HUES6 (cell line): ENCODE data around the gene PPM1H.

Experiments
- H3K27ac ChIP-seq: 2 replicates; pipeline ENCODE4 v1.7.0; 2013; ENCODE audit warnings: low read depth, mild to moderate bottlenecking, low read length, inconsistent platforms
- H3K27me3 ChIP-seq: 2 replicates; pipeline ENCODE4 v1.6.1; 2013; ENCODE audit warnings: low read length; ENCODE audit not compliant: control insufficient read depth, insufficient read depth
- H3K36me3 ChIP-seq: 2 replicates; pipeline ENCODE4 v1.6.1; 2013; ENCODE audit warnings: low read length; ENCODE audit not compliant: control insufficient read depth, insufficient read depth
- H3K4me1 ChIP-seq: 2 replicates; pipeline ENCODE4 v1.6.1; 2013; ENCODE audit warnings: low read length; ENCODE audit not compliant: control insufficient read depth, insufficient read depth
- H3K4me3 ChIP-seq: 2 replicates; pipeline ENCODE4 v1.5.1; 2013; ENCODE audit warnings: low read depth, low read length
- H3K9ac ChIP-seq: one replicate; pipeline ENCODE4 v1.6.1; 2013; ENCODE audit warnings: mild to moderate bottlenecking, low read length
- H3K9me3 ChIP-seq: 2 replicates; pipeline ENCODE4 v1.6.1; 2013; ENCODE audit warnings: low read depth, low read length; ENCODE audit not compliant: control insufficient read depth, insufficient read depth

The PPM1H gene

GRCh38 chr12:62695696-62696095 lies 239.3 kb downstream of the PPM1H start:
- no peak overlapping the region for H3K4me3 ChIP-seq
- H3K36me3 ChIP-seq, result peaks cover 28% of the 10 kb centered on the region
- H3K9me3 ChIP-seq, result no peaks in the 10 kb centered on the region
- no peaks in the 10 kb centered on the region for H3K27me3 ChIP-seq
- H3K27ac ChIP-seq, result no peak overlapping the region
- peaks cover 24% of the 10 kb centered on the region; the same call in 1 of the 2 replicates for H3K4me1 ChIP-seq
- H3K9ac ChIP-seq, result no peak overlapping the region

- H3K36me3 ChIP-seq, result peaks cover 34% of the 10 kb centered on the region
- H3K9ac ChIP-seq, result no peak overlapping the region
- no peak overlapping the region for H3K27ac ChIP-seq
- no peaks in the 10 kb centered on the region for H3K27me3 ChIP-seq
- no peak overlapping the region for H3K4me3 ChIP-seq
- H3K9me3 ChIP-seq, result no peaks in the 10 kb centered on the region
- H3K4me1 ChIP-seq, result peaks cover 24% of the 10 kb centered on the region; the same call in 1 of the 2 replicates
Measured at GRCh38 chr12:62694632-62695031, 240.3 kb downstream of the PPM1H start.

GRCh38 chr12:62694116-62694515 lies 240.8 kb downstream of the PPM1H start:
- Histone ChIP-seq H3K4me3 (no peak overlapping the region), H3K27ac (no peak overlapping the region), H3K36me3 (peaks cover 39% of the 10 kb centered on the region), H3K4me1 (peaks cover 24% of the 10 kb centered on the region; the same call in 1 of the 2 replicates), H3K9me3 (no peaks in the 10 kb centered on the region), H3K27me3 (no peaks in the 10 kb centered on the region), H3K9ac (no peak overlapping the region)

- H3K4me1 ChIP-seq, result peaks cover 24% of the 10 kb centered on the region; the same call in 1 of the 2 replicates
- H3K4me3 ChIP-seq, result no peak overlapping the region
- H3K9me3 ChIP-seq, result no peaks in the 10 kb centered on the region
- no peaks in the 10 kb centered on the region for H3K27me3 ChIP-seq
- H3K9ac ChIP-seq, result no peak overlapping the region
- peaks cover 45% of the 10 kb centered on the region for H3K36me3 ChIP-seq
- H3K27ac ChIP-seq, result no peak overlapping the region
Measured at GRCh38 chr12:62693376-62694050, 241.4 kb downstream of the PPM1H start.

GRCh38 chr12:62692884-62693283 lies 242.1 kb downstream of the PPM1H start:
- Histone ChIP-seq H3K27ac (no peak overlapping the region), H3K36me3 (peaks cover 50% of the 10 kb centered on the region), H3K4me1 (peaks cover 24% of the 10 kb centered on the region; the same call in 1 of the 2 replicates), H3K9ac (no peak overlapping the region), H3K9me3 (no peaks in the 10 kb centered on the region), H3K4me3 (no peak overlapping the region), H3K27me3 (no peaks in the 10 kb centered on the region)

GRCh38 chr12:62691309-62691708 lies 243.6 kb downstream of the PPM1H start:
- H3K36me3 ChIP-seq, result peaks cover 50% of the 10 kb centered on the region
- H3K4me1 ChIP-seq, result peaks cover 24% of the 10 kb centered on the region; the same call in 1 of the 2 replicates

GRCh38 chr12:62689042-62689839 lies 245.7 kb downstream of the PPM1H start:
- H3K27ac ChIP-seq, result no peak overlapping the region
- H3K9me3 ChIP-seq, result no peaks in the 10 kb centered on the region
- H3K36me3 ChIP-seq, result peaks cover 50% of the 10 kb centered on the region
- no peak overlapping the region for H3K9ac ChIP-seq
- no peaks in the 10 kb centered on the region for H3K27me3 ChIP-seq
- H3K4me3 ChIP-seq, result no peak overlapping the region
- H3K4me1 ChIP-seq, result peaks cover 23% of the 10 kb centered on the region

More at GRCh38 chr12:62691309-62691708, 243.6 kb downstream of the PPM1H start:
- no peaks in the 10 kb centered on the region for H3K27me3 ChIP-seq
- H3K27ac ChIP-seq, result no peak overlapping the region
- H3K9me3 ChIP-seq, result no peaks in the 10 kb centered on the region
- H3K4me3 ChIP-seq, result no peak overlapping the region
- H3K9ac ChIP-seq, result no peak overlapping the region

- no peak overlapping the region for H3K27ac ChIP-seq
- no peaks in the 10 kb centered on the region for H3K27me3 ChIP-seq
- H3K4me1 ChIP-seq, result peaks cover 21% of the 10 kb centered on the region
- H3K4me3 ChIP-seq, result no peak overlapping the region
- H3K9me3 ChIP-seq, result no peaks in the 10 kb centered on the region
- peaks cover 29% of the 10 kb centered on the region for H3K36me3 ChIP-seq
- H3K9ac ChIP-seq, result no peak overlapping the region
Measured at GRCh38 chr12:62686938-62687337, 248.0 kb downstream of the PPM1H start.

GRCh38 chr12:62684570-62685295 lies 250.2 kb downstream of the PPM1H start:
- no peak overlapping the region for H3K4me3 ChIP-seq
- peaks cover 18% of the 10 kb centered on the region for H3K36me3 ChIP-seq
- no peaks in the 10 kb centered on the region for H3K27me3 ChIP-seq
- H3K9me3 ChIP-seq, result no peaks in the 10 kb centered on the region
- peaks cover 21% of the 10 kb centered on the region for H3K4me1 ChIP-seq
- no peak overlapping the region for H3K9ac ChIP-seq
- H3K27ac ChIP-seq, result peak overlapping the region; percentile 22; the same call in 1 of the 2 replicates

GRCh38 chr12:62683776-62684569 lies 251.0 kb downstream of the PPM1H start:
- H3K9ac ChIP-seq, result peak overlapping the region; percentile 1
- no peaks in the 10 kb centered on the region for H3K9me3 ChIP-seq
- H3K27me3 ChIP-seq, result no peaks in the 10 kb centered on the region
- peaks cover 21% of the 10 kb centered on the region for H3K4me1 ChIP-seq
- H3K36me3 ChIP-seq, result peaks cover 10% of the 10 kb centered on the region
- H3K27ac ChIP-seq, result peak overlapping the region; percentile 6; the same call in 1 of the 2 replicates
- no peak overlapping the region for H3K4me3 ChIP-seq
